Endothelial cell of umbilical vein (primary cell): ENCODE data around the gene SRGN. TPM values are rescaled to one million over a fixed set of nuclear protein-coding genes. Genes with fewer than 3 reads are reported as not detected.

ENCODE experiments used
- BruUV-seq: library from RNA; stranded (reverse); fragments of 400-500 nt; replicated peaks from 2 replicates; lab custom pipeline; 2021; lab: Mats Ljungman, UMichigan
- CTCF ChIA-PET: fragments of 300-600, 350-600 bp; sonication (Branson Sonifier 250); formaldehyde crosslinking; loops from one replicate; lab custom pipeline; 2021; ENCODE audit warnings: antibody characterized with exemption, inconsistent platforms; lab: Charles Lee
- POLR2A ChIA-PET: fragments of 300-600, 350-600 bp; sonication (Branson Sonifier 250); formaldehyde crosslinking; loops from one replicate; lab custom pipeline; 2021; ENCODE audit warnings: antibody characterized with exemption, inconsistent platforms; lab: Charles Lee
- DNase-seq: peaks from one replicate; pipeline ENCODE4 v3.0.0-alpha.2; 2011; ENCODE audit warnings: low read depth, low spot score
- FAIRE-seq: peaks from 2 replicates; lab custom pipeline; 2011; peaks lifted over from hg19 to GRCh38; lab: Jason Lieb, UNC
- H2AFZ ChIP-seq: 2 replicates; pipeline ENCODE4 v1.6.0; 2012; ENCODE audit warnings: low read depth, low read length, control low read depth, inconsistent platforms
- H3K27ac ChIP-seq: 2 replicates; pipeline ENCODE4 v1.5.1; 2011; ENCODE audit warnings: low read depth, mild to moderate bottlenecking, control low read depth, low read length, moderate library complexity; ENCODE audit not compliant: insufficient read depth
- H3K27me3 ChIP-seq, 2 experiments: 2 replicates each; pipeline versions ENCODE4 v1.6.0 to v1.6.1; 2011; ENCODE audit warnings: low read length in 2 of 2, mixed read lengths in 1 of 2; ENCODE audit not compliant: control insufficient read depth in 2 of 2, insufficient read depth in 2 of 2
- H3K36me3 ChIP-seq, 2 experiments: 2 replicates in 1 of 2; 3 replicates in 1 of 2; pipeline ENCODE4 v1.5.1; 2011; ENCODE audit warnings: low read length in 2 of 2, mild to moderate bottlenecking in 1 of 2, moderate library complexity in 1 of 2; ENCODE audit not compliant: control insufficient read depth in 2 of 2, insufficient read depth in 2 of 2; ENCODE audit errors: extremely low read depth in 1 of 2
- H3K4me1 ChIP-seq: 3 replicates; pipeline ENCODE4 v1.5.1; 2011; ENCODE audit warnings: mild to moderate bottlenecking, low read length; ENCODE audit not compliant: control insufficient read depth, insufficient read depth; ENCODE audit errors: extremely low read depth
- H3K4me2 ChIP-seq: 2 replicates; pipeline ENCODE4 v1.6.1; 2011; ENCODE audit warnings: low read length, control low read depth, mixed read lengths; ENCODE audit not compliant: insufficient read depth
- H3K4me3 ChIP-seq, 3 experiments: fragments of 200-600 bp in 1 of 3; sonication (generic), shearing (Covaris generic) in 1 of 3; replicated peaks in 1 of 3; 2 replicates each; pipeline ENCODE4 v1.5.1; 2011 to 2016; ENCODE audit warnings: control low read depth in 3 of 3, low read length in 3 of 3, mild to moderate bottlenecking in 2 of 3, inconsistent platforms in 1 of 3, low read depth in 1 of 3, moderate library complexity in 1 of 3; ENCODE audit not compliant: insufficient read depth in 1 of 3
- H3K79me2 ChIP-seq: 2 replicates; pipeline ENCODE4 v1.6.0; 2012; ENCODE audit warnings: low read length, inconsistent platforms; ENCODE audit not compliant: control insufficient read depth, insufficient read depth
- H3K9ac ChIP-seq: replicated peaks from 2 replicates; pipeline ENCODE3; 2011; ENCODE audit warnings: low read length, control low read depth; ENCODE audit not compliant: insufficient read depth; ENCODE audit errors: extremely low read depth
- H3K9me1 ChIP-seq: replicated peaks from 3 replicates; pipeline ENCODE4 v1.6.0; 2011; ENCODE audit warnings: mild to moderate bottlenecking, low read length; ENCODE audit not compliant: control insufficient read depth, insufficient read depth; ENCODE audit errors: extremely low read depth
- H3K9me3 ChIP-seq: replicated peaks from 2 replicates; pipeline ENCODE4 v1.5.1; 2012; ENCODE audit warnings: low read length, inconsistent platforms; ENCODE audit not compliant: control insufficient read depth, insufficient read depth
- H4K20me1 ChIP-seq: replicated peaks from 2 replicates; pipeline ENCODE3; 2011; ENCODE audit warnings: mild to moderate bottlenecking, low read length; ENCODE audit not compliant: control insufficient read depth, insufficient read depth; ENCODE audit errors: extremely low read depth
- CTCF ChIP-seq, 2 donors: IDR thresholded peaks; 1 replicate in 1 of 2; 2 replicates in 1 of 2; pipeline ENCODE4 v1.5.1; 2011; ENCODE audit warnings: low read length in 2 of 2, mild to moderate bottlenecking in 2 of 2, moderate library complexity in 2 of 2, control low read depth in 1 of 2, inconsistent platforms in 1 of 2, low read depth in 1 of 2; ENCODE audit not compliant: insufficient read depth in 1 of 2; ENCODE audit errors: extremely low read depth in 1 of 2
- EZH2 ChIP-seq: IDR thresholded peaks from 2 replicates; pipeline ENCODE4 v1.6.1; 2012; ENCODE audit warnings: borderline replicate concordance, low read depth, mild to moderate bottlenecking, moderate library complexity, low read length, inconsistent platforms; ENCODE audit not compliant: severe bottlenecking
- GATA2 ChIP-seq: IDR thresholded peaks from 2 replicates; pipeline ENCODE4 v1.7.0; 2011; ENCODE audit warnings: low read depth, mild to moderate bottlenecking, moderate library complexity, mixed read lengths, low read length; ENCODE audit not compliant: insufficient read length, insufficient read depth
- JUN ChIP-seq: IDR thresholded peaks from 2 replicates; pipeline ENCODE4 v1.6.1; 2011; ENCODE audit warnings: borderline replicate concordance, low read depth; ENCODE audit not compliant: insufficient read length, insufficient read depth
- MAX ChIP-seq: IDR thresholded peaks from 2 replicates; pipeline ENCODE4 v1.6.1; 2011; ENCODE audit not compliant: insufficient read depth, insufficient read length
- MYC ChIP-seq: IDR thresholded peaks from one replicate; pipeline ENCODE4 v1.6.1; 2011; ENCODE audit warnings: mild to moderate bottlenecking, low read depth, low read length
- POLR2A ChIP-seq: IDR thresholded peaks from 2 replicates; pipeline ENCODE4 v1.6.1; 2012; ENCODE audit warnings: low read depth, mild to moderate bottlenecking, control low read depth, low read length
- POLR2AphosphoS5 ChIP-seq: IDR thresholded peaks from 2 replicates; pipeline ENCODE4 v1.6.1; 2012; ENCODE audit warnings: low read depth, mild to moderate bottlenecking, control low read depth, low read length, moderate library complexity; ENCODE audit not compliant: insufficient read depth
- dilution Hi-C: fragments of 300-500 bp; cut with MboI; formaldehyde crosslinking; loops from one replicate; pipeline ENCODE4 v1.15.0; 2019; ENCODE audit warnings: low sequenced_read_pairs; ENCODE audit not compliant: extremely low pct_ligation_motif_present
- intact Hi-C: fragments of 100-400 bp; cut with micrococcal nuclease; formaldehyde crosslinking; loops from one replicate; pipeline ENCODE4 v1.10.0; 2022
- polyA plus RNA-seq, 4 experiments: library from polyadenylated mRNA; depleted of rRNA in 3 of 4; stranded (reverse) in 3 of 4; unstranded in 1 of 4; fragments of >200 nt; gene quantifications; 2 replicates each; pipeline versions ENCODE4 v1.2.1 to v1.2.3, GENCODE V29; 2011 to 2012; ENCODE audit warnings: missing spikeins in 1 of 4
- total RNA-seq: library from RNA; stranded (reverse); gene quantifications from 2 replicates; pipeline ENCODE4 v1.2.3, GENCODE V29; 2021

SRGN gene
- total and polyA plus RNA-seq, 2 donors (not counting 3 experiments of a cell fraction or from before 2014, with no cell fraction given) = 384 to 450 TPM

- H3K9me3 ChIP-seq = no peaks in the 10 kb centered on the region
- no peak overlapping the region for H3K4me2 ChIP-seq
- ChIA-PET POLR2A (no interaction called here), CTCF (interaction anchor here (3.6 kb wide), 1 partner anchor 70 kb away, joined by 16 read pairs; no protein-coding TSS in a partner anchor)
- dilution Hi-C loops (no loop called here), intact Hi-C loops (no loop called here)
- no peak overlapping the region for H3K27ac ChIP-seq
- H4K20me1 ChIP-seq = no peaks in the 10 kb centered on the region
- DNase-seq (no peak), FAIRE-seq (no peak)
- no peaks in the 10 kb centered on the region for H3K27me3 ChIP-seq
- H3K36me3 ChIP-seq = no peaks in the 10 kb centered on the region
- BruUV-seq = no TSS peak
- no peaks in the 10 kb centered on the region for H3K79me2 ChIP-seq
- H3K9ac ChIP-seq = no peak overlapping the region
- TF ChIP-seq CTCF (IDR thresholded peaks at IDR 0.05; ENCODE audit: extremely low read depth in 1 of 2, insufficient read depth in 1 of 2, low read depth in 1 of 2, low read length in 2 of 2) (no peak), JUN (no peak), GATA2 (no peak), EZH2 (no peak), POLR2A (no peak), MYC (no peak), POLR2AphosphoS5 (no peak), MAX (no peak)
- no peak overlapping the region for H2AFZ ChIP-seq
- H3K9me1 ChIP-seq = no peaks in the 10 kb centered on the region
- H3K4me1 ChIP-seq = peaks cover 3% of the 10 kb centered on the region
- H3K4me3 ChIP-seq = no peak overlapping the region
Measured at GRCh38 chr10:69074532-69074931, 13.4 kb upstream of the SRGN start.
